ENCODE results near the gene RASAL1. TPM values are rescaled to one million over a fixed set of nuclear protein-coding genes. Genes with fewer than 3 reads are reported as not detected.

RASAL1 gene
- total RNA-seq (ENCODE audit: unreplicated experiment): 0.21 TPM
- long read RNA-seq: 0 reads

DNA sequence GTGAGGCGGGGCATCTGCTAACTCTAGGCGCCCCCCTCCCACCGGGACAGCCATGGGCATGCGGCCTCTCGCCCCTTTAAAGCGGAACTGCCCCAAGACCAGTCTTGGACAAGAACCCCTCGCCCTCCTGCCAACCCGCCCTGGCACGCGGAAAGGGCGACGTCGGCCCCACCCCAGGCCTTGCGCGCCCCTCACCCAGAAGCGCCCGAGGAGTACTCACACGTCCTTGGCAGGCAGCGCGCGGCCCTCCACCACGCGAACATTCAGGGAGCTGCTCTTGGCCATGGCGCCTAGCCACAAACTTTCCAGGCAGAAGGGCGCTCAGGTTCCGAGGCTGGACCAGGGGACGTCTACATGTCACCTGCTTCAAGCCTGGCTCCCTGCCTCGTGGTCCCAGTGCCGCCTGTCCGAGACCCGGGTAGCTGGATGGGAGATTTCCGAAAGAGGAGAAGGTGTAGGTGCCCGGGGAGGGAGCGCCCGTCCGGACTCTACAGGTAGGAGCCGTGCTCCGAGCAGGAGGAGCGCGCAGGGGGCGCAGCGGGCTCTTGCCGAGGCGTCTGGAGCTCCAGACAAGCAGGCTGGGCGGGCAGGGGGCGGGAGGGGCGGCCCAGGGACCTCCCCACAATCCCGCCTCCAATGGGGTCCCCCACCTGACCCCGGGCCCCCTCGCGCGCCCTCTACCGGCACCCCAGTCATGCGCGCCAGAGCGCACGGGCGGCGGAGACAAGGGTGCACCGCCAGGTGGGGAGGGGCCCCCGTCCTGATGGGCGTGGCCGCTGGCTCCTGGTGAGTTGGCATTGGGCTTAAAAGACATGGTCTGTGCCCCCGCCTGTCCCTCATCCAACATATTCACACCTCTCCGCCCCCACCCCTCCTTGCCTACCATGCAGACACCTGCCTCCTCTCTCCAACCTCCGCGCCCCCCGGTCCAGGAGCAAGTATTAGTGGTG, at the start of gene RASAL1:
RASAL1 (minus strand) TSS at position 584 of the 950 bp plus-strand sequence; CDS start at position 285, 299 bp downstream.
- H3K4me1 Mint-ChIP-seq (ENCODE audit: unreplicated experiment): no peaks in the 10 kb centered on the region
- no peak within 1 kb of the TSS for H3K27ac Mint-ChIP-seq (ENCODE audit: unreplicated experiment)
- no peak within 1 kb of the TSS for H3K4me3 Mint-ChIP-seq (ENCODE audit: unreplicated experiment)
- peaks cover 16% of the 10 kb centered on the region for H3K27me3 Mint-ChIP-seq (ENCODE audit: unreplicated experiment)
- H3K36me3 Mint-ChIP-seq (ENCODE audit: low read depth, unreplicated experiment): no peaks in the 10 kb centered on the region
- DNase-seq (ENCODE audit: low spot score): peak; percentile 54
- peak; percentile 59 for TF ChIP-seq CTCF (IDR thresholded peaks at IDR 0.05; ENCODE audit: unreplicated experiment)
- no peaks in the 10 kb centered on the region for H3K9me3 Mint-ChIP-seq (ENCODE audit: unreplicated experiment)

GRCh38 chr12:113184900-113185179, 49.3 kb upstream of the RASAL1 start:
- no peak for TF ChIP-seq CTCF (IDR thresholded peaks at IDR 0.05; ENCODE audit: unreplicated experiment)
- Mint-ChIP-seq H3K4me3 (ENCODE audit: unreplicated experiment) (peak overlapping the region; percentile 95), H3K9me3 (ENCODE audit: unreplicated experiment) (no peaks in the 10 kb centered on the region), H3K4me1 (ENCODE audit: unreplicated experiment) (peaks cover 11% of the 10 kb centered on the region), H3K27ac (ENCODE audit: unreplicated experiment) (peak overlapping the region; percentile 75), H3K36me3 (ENCODE audit: low read depth, unreplicated experiment) (peaks cover 17% of the 10 kb centered on the region), H3K27me3 (ENCODE audit: unreplicated experiment) (peaks cover 4% of the 10 kb centered on the region)
- DNase-seq (ENCODE audit: low spot score): peak; percentile 86

DNA sequence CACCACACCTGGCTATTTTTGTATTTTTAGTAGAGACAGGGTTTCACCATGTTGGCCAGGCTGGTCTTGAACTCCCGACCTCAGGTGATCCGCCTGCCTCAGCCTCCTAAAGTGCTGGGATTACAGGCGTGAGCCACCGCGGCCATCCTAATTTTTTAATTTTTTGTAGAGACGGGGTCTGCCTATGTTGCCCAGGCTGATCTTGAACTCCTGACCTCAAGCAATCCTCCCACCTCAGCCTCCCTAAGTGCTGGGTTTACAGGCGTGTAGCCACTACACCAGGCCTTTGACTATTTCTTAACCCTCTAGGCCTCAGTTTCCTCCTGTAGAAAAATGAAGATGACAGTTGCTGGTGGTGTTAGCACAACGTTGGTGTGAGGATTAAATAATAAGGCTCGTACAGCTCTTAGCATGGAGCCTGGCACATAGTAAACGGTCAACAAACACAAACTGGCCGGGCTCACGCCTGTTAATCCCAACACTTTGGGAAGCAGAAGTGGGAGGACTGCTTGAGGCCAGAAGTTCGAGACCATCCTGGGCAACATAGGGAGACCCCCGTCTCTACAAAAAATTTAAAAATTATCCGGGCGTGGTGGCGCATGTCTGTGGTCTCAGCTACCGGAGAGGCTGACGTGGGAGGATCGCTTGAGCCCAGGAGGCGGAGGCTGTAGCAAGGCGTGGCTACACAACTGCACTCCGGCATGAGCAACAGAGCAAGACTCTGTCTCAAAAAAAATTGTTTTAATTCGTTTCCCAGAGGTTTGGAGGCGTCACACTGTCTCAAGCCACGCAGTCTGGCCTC, 48.7 kb upstream of the RASAL1 start:
- Mint-ChIP-seq H3K9me3 (ENCODE audit: unreplicated experiment) (no peaks in the 10 kb centered on the region), H3K27ac (ENCODE audit: unreplicated experiment) (peak overlapping the region; percentile 75)

GRCh38 chr12:113183030-113183589, 47.5 kb upstream of the RASAL1 start:
- H3K4me1 Mint-ChIP-seq (ENCODE audit: unreplicated experiment): peaks cover 11% of the 10 kb centered on the region
- peaks cover 16% of the 10 kb centered on the region for H3K36me3 Mint-ChIP-seq (ENCODE audit: low read depth, unreplicated experiment)
- H3K4me3 Mint-ChIP-seq (ENCODE audit: unreplicated experiment): no peak overlapping the region
- no peak for DNase-seq (ENCODE audit: low spot score)
- no peaks in the 10 kb centered on the region for H3K9me3 Mint-ChIP-seq (ENCODE audit: unreplicated experiment)
- no peak overlapping the region for H3K27ac Mint-ChIP-seq (ENCODE audit: unreplicated experiment)
- no peak for TF ChIP-seq CTCF (IDR thresholded peaks at IDR 0.05; ENCODE audit: unreplicated experiment)
- peaks cover 1% of the 10 kb centered on the region for H3K27me3 Mint-ChIP-seq (ENCODE audit: unreplicated experiment)

More for the DNA sequence above, 48.7 kb upstream of the RASAL1 start:
- H3K36me3 Mint-ChIP-seq (ENCODE audit: low read depth, unreplicated experiment): peaks cover 17% of the 10 kb centered on the region
- DNase-seq (ENCODE audit: low spot score): no peak
- peaks cover 5% of the 10 kb centered on the region for H3K27me3 Mint-ChIP-seq (ENCODE audit: unreplicated experiment)
- H3K4me3 Mint-ChIP-seq (ENCODE audit: unreplicated experiment): peak overlapping the region; percentile 95
- TF ChIP-seq CTCF (IDR thresholded peaks at IDR 0.05; ENCODE audit: unreplicated experiment): no peak
- peaks cover 11% of the 10 kb centered on the region for H3K4me1 Mint-ChIP-seq (ENCODE audit: unreplicated experiment)

Data from endothelial cell (in vitro differentiated cells).